RCC 7860 (cell line): Measurements from ENCODE around the gene CD27.
"Not testable (repeated sequence)": the region's sequence is repeated elsewhere in the genome, so short reads cannot be mapped to it uniquely, and the experiment has no call there.

ENCODE experiments used
- DNase-seq: peaks from one replicate; pipeline ENCODE4 v3.0.0-alpha.2; 2015; ENCODE audit warnings: low spot score
- FAIRE-seq: peaks from 2 replicates; lab custom pipeline; 2012; peaks lifted over from hg19 to GRCh38; lab: Jason Lieb, UNC

CD27 gene

DNA sequence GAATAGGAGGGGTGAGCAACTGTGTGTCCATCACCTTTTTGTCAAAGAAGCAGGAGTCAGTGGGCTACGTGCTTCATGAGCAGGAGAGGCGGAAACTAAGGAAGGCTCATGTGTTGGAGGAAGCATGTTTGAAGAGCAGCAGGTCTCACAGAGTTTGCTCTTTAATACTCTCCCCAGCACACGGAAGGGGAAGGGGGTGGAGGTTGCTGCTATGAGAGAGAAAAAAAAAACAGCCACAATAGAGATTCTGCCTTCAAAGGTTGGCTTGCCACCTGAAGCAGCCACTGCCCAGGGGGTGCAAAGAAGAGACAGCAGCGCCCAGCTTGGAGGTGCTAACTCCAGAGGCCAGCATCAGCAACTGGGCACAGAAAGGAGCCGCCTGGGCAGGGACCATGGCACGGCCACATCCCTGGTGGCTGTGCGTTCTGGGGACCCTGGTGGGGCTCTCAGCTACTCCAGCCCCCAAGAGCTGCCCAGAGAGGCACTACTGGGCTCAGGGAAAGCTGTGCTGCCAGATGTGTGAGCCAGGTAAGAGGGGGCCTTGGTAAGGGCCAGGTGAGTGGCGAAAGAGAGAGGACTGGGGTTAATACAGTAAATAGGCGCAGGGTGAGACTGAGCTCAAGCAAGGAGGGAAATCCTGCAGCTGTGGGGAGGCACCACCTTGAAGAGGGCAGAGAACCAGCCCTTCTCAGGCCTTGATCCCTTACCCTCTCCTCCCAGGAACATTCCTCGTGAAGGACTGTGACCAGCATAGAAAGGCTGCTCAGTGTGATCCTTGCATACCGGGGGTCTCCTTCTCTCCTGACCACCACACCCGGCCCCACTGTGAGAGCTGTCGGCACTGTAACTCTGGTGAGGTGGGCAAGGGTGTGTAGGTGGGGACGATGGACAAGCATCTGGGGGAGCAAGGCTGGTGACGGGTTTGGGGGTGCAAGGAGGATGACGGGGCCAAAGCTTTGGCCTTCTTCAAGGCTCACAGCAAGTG, at the start of gene CD27:
CD27 (plus strand) TSS at position 252 of the 985 bp plus-strand sequence; CDS start at position 393, 141 bp downstream.
- no peak for FAIRE-seq
- no peak for DNase-seq

DNA sequence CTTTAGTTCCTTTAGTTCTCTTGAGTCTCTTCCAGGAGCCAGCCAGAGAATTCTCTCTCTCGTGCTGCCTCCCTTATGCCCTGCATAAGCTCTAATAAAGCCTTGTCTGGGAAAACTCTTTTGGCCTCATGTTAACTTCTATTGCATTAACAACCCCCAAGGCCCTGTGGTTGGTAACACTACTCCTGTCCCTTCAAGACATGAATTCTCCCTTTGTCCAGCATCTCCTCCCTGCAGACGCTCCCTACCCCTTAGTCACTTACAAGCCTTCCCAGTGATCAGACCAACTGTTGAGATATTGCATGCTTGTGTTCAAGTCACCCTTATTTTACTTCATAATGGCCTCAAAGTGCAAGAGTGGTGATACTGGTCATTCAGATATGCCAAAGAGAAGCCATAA, 48.7 kb upstream of the CD27 start:
- DNase-seq (no peak), FAIRE-seq (no peak)

DNA sequence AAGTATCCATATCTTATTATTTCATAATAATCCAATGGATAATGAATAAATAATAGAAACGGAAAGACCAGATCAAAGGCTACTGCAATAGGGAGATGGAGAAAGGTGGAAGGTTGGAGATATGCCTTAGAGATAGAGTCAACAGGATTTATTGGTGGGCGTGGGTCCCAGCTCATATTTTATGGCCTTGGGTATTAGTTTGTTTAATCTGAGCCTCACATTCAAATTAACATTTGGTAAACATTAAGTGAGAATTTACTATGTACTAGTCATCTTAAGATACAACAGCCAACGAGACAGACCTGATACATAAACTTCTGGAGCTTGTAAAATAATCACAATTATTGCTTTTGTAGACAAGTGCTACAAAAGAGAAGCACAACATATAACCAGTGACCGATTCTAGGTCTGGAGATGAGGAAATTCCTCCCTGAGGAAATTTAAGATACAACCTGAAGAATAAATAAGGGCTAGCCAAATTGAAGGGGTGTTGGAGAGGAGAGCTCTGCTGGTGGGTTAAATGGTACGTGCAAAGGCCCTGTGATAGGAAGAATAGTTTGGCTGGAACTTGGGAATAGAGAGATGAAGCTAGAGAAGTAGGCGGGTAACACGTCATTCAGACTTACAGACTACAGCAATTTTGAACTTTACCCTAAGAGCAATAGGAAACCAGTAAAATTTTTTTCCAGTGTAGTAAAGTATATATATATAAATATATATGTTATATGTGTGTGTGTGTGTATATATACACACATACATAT, 44.7 kb upstream of the CD27 start:
- DNase-seq (no peak), FAIRE-seq (no peak)

DNA sequence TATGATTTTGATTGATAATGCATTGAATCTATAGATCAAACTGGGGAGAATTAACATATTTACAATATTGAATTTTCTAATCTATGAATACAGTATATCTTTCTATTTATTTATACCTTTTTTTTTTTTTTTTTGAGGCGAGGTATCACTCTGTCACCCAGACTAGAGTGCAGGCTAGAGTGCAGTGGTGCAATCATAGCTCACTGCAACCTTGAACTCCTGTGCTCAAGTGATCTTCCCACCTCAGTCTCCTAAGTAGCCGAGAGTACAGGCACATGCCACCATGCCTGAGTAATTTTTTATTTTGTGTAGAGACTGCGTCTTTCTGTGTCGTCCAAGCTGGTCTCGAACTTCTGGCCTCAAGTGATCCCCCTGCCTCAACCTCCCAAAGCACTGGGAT, 40.4 kb upstream of the CD27 start:
- no peak for DNase-seq

DNA sequence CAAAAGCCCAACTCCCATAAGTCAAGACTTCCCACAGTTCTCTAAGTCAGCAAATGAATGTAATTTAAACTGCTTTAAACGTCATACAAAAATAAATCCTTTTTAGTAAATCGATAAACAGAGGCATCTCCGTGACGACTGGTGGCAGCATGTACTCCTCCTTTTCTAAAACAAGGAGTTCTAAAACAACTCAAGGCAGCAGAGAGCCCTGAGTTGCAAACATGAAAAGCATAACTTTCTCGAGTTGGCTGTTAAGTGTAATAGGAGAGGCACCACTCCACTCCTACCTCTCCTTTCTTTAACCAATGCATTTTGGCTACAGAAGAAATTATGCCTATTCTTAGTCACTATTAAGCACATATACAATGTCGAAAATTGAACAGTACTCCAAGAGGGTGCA, 38.8 kb upstream of the CD27 start:
- FAIRE-seq: no peak
- DNase-seq: no peak

More for the DNA sequence above, 40.4 kb upstream of the CD27 start:
- no peak for FAIRE-seq

DNA sequence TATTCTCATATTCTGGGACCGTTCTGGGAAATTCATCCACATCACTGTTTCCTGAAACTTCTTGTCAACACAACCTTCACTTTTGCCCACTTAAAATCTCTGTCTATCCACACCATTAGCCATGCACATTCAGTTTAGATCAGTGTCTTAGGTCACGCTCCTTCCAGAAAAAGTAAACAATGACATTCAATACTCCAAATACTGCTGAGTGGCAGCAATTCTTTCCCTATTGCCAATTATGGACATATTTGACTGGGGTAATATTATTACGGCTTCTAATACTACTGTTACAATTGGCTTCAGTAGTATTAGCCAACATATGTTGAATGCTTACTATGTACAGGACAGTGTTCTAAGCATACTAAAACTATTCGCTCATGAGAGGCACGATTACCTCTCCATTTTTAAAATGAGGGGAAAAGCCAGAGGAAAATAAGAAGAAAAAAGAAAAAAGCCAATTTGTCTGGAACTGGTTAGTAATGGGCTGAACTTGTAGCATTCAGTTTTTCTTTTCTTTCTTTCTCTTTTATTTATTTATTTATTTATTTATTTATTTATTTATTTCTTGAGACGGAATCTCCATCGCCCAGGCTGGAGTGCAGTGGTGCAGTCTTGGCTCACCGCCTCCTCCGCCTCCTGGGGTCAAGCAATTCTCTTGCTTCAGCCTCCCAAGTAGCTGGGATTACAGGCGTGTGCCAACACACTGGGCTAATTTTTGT, 37.4 kb upstream of the CD27 start:
- no peak for FAIRE-seq
- DNase-seq: no peak

DNA sequence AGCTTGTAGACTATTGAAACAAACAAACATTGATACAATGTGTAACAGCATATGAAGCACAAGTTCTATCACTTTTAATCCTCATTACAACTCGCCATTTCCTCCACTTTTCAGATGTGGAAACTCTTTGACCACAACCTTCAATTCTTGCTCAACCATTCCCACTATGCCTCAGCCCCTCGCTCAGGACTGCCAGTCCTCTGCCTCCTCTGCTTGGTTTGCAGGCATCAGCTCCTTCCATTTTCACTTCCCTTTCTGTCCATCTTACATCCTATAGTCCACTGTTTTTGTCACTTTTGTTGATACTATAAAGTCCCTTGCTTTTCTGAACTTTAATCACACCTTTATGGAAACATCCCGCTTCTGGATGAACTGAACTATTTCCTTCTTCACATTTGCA, 28.2 kb upstream of the CD27 start:
- no peak for DNase-seq
- FAIRE-seq: no peak

DNA sequence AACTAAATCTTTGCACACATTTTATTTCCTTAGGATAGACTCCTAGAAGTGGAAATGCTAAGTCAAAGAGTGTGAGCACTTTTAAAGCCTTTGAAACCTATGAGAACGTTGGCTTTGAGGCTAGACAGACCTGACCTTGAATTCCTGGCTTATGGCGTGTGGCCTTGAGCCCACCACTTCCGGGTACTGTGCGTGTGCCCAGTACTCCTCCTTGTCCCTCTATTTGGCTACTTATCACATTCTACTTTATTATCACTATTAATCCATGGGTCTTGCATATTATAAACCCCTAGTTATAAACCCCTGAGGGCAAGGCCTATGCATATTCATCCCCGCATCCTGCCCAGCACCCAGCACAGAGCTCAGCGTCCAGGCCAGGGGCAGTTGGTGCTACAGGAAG, 26.0 kb upstream of the CD27 start:
- FAIRE-seq: no peak

DNA sequence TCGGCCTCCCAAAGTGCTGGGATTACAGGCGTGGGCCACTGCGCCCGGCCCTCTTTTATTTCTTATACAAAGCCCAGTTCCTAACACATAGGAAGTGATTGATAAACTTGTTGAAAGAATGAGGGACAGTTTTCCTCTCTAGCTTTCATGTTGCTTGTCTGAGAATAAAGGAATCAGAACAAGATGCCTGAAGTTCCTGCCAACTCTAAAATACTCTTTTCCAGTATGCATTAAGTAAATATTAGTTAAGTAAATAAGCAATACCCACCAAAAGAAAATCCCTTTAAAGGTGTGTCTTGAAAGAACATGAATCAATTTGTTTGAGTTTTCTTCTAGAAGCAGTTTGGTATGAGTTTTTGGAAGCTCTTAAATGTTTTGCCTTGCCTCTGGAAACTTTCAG, 24.4 kb upstream of the CD27 start:
- FAIRE-seq (no peak), DNase-seq (no peak)

More for the DNA sequence above, 26.0 kb upstream of the CD27 start:
- DNase-seq: no peak

DNA sequence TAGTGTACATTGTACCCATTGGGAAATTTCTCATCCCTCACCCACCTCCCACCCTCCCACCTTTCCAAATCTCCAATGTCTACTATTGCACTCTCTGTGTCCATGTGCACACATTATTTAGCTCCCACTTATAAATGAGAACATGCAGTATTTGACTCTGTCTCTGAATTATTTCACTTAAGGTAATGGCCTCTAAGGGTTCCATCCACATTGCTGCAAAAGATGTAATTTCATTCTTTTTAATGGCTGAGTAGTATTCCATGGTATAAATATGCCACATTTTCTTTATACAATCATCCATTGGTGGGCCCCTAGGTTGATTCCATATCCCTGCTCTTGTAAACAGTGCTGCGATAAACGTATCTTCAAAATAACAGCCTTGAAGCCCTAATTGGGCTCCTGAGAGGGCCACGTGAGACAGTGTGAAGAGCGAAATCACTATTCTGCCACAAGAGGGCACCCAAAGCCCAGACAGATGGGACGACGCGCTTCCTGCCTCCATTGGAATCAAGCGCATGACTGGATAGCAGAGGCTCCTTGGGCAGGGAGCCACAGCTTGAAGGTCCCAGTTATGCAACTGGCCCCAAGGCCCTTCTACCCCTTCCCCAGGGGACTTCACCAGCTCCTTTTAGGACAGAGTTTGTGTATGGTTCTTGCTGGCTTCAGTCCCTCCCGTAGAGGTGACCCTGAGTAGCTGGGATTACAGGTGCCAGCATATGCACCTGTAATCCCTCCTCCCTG, 21.3 kb upstream of the CD27 start:
- DNase-seq: peak; percentile 77
- peak; percentile 55 for FAIRE-seq

DNA sequence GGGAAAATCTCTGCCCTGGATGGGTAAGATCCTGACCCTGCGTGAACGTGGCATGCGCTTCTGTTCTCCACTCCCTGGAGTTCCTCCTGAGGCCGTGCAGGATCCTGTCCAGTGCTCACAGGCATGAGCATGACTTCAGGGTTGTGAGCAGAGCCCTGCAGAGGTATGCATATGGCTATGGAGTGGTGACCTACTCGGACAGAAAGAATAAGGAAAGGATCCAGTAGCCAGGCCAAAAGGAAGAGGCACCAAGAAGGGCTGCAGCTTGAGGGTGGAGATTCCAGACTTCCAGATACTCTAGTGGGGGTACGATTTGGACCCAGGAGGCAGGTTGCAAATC, 20.8 kb upstream of the CD27 start:
- FAIRE-seq (no peak), DNase-seq (no peak)

DNA sequence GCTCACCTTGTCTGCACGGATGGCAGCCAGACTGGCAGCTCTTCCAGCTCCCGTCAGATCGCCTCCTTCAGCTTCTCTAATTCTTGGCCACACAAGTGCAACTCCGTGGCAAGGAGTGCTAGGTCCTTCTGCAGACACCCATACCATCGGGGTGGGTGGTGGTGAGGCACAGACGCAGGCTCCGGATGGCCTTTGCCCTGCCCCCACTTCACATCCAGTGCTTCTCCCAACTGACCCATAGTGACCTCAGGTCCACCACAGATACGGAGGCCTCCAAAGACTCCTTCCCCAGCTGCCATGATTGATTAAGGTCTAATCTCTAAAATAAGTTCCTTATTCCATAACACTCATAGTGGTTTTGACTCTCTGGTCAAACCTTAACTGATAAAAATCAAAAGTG, 19.9 kb upstream of the CD27 start:
- DNase-seq: no peak
- FAIRE-seq: no peak

DNA sequence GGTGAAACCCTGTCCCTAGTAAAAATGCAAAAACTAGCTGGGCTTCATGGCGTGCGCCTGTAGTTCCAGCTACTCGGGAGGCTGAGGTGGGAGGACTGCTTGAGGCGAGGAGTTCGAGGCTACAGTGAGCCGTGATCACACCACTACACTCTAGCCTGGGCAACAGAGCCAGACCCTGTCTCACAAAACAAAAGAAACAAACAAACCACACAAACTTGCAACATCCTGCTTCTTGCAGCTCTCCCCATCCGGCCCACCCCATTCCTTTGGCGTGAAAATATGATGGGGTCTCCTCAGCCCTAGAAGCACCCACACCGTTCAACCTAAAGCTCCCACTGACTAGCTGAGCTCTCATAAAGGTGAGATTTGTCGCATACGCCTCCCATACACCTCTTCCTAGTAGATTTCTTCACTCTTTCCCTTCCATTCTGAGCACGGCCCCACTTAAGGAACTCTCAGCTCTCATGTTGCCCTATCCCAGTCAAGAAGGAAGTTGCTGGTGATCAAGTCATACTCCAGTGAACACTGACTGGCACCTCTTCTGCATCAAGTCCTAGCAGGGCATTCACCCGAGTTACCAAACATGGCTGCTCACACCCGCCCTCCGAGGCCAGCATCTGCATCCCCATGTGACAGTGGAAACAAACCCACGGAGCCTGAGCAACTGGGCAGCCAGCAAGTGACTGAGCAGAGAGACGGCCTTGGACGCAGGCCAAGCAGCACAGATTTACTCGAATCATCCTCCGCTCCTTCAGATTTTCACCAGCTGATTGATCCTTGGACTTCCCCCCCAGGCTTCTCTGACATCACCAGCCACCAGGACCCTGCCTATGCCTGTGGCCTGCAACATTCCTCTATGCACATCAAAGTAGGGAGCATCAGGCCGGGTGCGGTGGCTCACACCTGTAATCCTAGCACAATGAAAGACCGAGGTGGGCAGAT, 18.9 kb upstream of the CD27 start:
- DNase-seq (peak; percentile 47), FAIRE-seq (no peak)

DNA sequence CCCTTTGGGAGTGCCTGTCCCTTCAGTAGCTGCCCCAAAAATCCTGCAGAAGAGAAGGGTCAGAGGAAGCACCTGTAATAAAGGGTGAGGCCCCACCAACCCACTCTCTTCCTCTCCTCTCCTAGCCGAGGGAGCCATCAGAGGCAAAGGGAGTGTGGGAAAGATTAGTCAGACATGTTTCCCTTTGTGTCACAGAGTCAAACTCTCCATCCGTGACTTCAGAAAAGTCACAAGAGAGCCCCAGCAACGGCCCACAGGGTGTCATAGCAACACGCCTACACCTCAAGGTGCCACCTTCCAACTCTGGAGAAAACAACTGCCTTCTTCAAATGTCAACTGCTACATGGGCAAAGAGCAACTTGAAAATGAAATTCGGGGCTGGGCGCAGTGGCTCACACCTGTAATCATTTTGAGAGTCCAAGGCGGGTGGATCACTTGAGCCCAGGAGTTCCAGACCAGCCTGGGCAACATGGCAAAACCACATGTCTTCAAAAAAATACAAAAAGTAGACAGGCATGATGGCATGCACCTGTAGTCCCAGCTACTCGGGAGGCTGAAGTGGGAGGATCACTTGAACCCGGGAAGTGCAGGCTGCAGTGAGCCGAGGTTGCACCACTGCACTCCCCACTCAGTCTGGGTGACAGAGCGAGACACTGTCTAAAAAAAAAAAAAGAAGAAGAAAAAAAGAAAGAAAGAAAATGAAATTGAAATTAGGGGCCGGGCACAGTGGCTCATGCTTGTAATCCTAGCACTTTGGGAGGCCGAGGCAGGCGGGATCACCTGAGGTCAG, 17.7 kb upstream of the CD27 start:
- DNase-seq (peak; percentile 76), FAIRE-seq (peak; percentile 45)

DNA sequence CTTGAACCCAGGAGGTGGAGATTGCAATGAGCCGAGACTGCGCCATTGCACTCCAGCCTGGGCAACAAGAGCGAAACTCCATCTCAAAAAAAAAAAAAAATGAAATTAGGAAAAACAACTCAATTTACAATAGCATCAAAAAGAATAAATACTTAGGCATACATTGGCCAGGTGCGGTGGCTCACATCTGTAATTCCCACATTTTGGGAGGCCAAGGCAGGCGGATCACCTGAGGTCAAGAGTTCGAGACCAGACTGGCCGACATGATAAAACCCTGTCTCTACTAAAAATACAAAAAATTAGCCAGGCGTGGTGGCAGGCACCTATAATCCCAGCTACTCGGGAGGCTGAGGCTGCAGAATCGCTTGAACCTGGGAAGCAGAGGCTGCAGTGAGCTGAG, 17.0 kb upstream of the CD27 start:
- FAIRE-seq: not testable (repeated sequence)

DNA sequence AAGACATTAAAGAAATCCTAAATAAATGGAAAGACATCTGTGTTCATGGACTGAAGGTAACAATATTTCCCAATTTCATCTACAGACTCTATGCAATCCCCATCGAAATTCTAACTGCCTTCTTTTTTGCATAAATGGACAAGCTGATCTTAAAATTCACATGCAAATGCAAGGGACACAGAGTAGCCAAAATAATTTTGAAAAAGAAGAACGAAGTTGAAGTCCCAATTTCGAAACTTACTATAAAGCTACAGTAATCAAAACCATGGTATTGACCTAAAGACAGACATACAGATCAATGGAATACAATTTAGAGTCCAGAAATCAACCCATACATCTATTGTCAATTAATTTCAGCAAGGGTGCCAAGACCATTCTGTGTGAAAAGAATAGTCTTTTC, 16.4 kb upstream of the CD27 start:
- FAIRE-seq: no peak
- no peak for DNase-seq

More for the DNA sequence above, 17.0 kb upstream of the CD27 start:
- DNase-seq: not testable (repeated sequence)

DNA sequence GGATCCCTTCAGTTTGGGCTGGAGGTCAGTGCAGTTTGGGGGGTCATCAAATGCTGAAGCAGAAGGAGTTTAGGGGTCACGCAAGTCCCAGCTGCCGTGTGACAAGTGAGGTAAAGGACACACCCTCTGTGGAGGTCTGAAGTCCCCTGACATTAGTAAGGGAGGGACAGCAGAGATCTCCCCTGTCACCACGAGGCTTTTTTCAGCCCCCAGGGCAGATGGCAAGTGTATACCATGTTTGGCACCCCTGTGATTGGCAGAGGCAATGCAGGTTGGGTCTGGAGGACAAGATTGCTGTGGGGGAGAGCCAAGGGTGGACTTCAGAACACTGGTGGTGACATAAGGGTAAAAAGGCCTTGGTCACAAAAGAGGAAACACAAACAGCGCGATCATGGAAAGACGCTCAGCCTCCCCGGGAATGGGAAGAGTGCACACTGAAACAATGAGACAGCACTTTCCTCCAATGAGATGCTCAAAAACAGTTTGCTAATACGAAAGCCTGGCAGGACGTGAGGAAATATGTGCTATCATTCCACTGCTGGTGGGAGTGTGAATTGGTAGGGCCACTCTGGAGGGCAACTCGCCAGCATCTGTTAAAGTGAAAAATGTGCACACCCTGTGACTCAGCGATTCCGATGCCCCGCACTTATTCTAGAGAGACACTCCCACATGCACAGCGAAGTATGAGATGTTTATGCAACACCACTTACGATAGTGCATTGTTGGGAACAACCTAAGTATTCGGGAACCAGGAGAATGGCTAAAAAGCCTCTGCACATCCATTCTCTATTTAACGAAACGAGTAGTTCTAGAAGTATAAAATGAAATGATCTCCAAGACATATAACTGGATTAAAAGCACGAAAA, 14.4 kb upstream of the CD27 start:
- peak; percentile 81 for FAIRE-seq
- peak; percentile 89 for DNase-seq

DNA sequence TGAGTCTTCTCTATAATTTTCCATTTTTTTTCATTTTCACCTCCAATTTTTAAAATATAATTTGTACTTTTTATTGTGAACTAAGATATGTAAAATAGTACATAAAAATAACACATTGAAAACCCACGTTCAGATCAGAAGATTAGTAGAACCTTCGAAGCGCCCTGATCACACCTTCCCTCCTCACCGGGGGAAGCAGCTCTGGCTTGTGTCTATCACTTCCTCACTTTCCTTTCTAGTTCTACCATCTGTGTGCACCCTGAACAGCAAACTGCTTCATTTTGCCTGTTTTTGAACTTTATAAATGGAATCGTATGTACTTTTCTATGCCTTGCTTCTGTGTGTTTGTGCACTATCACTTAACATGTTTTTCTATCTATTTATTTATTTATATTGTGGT, 11.8 kb upstream of the CD27 start:
- DNase-seq (no peak), FAIRE-seq (no peak)
